Hepatocyte (in vitro differentiated cells): Measurements from ENCODE around the gene GRB10.

Experiments
- CTCF ChIP-seq: fragments of 200-600 bp; sonication (generic); IDR thresholded peaks from 2 replicates; pipeline ENCODE4 v1.5.1; 2016; ENCODE audit warnings: antibody characterized with exemption, mild to moderate bottlenecking; ENCODE audit not compliant: poor library complexity
- EZH2 ChIP-seq: fragments of 200-600 bp; sonication (generic); IDR thresholded peaks from 2 replicates; pipeline ENCODE4 v1.6.1; 2016; ENCODE audit warnings: antibody characterized with exemption, mild to moderate bottlenecking, borderline replicate concordance

GRCh38 chr7:50822110-50822509 is 39.4 kb upstream of the GRB10 start:
- TF ChIP-seq EZH2 (no peak), CTCF (no peak)
